Ovary (tissue), 3 donors: ENCODE results near the gene CYYR1.

ENCODE experiments used
- CTCF ChIP-seq, 3 donors: fragments of 450-650 bp in 2 of 3; fragments of 200-600 bp in 1 of 3; IDR thresholded peaks; one replicate each; pipeline versions ENCODE4 v1.5.1 to v1.8.0; 2016 to 2022; ENCODE audit warnings: antibody characterized with exemption in 3 of 3, mild to moderate bottlenecking in 1 of 3
- POLR2A ChIP-seq: fragments of 450-650 bp; IDR thresholded peaks from one replicate; pipeline ENCODE4 v1.6.1; 2017; ENCODE audit warnings: antibody characterized with exemption, mild to moderate bottlenecking, moderate library complexity
- donor health status: DM: no; HTN: no; CAD: no.

GRCh38 chr21:26581818-26582217, 8.7 kb upstream of the CYYR1 start:
- no peak for TF ChIP-seq POLR2A
- no peak for TF ChIP-seq CTCF (IDR thresholded peaks at IDR 0.05)
